GM12891 (cell line): ENCODE measurements around the gene SPATA13.

Source experiments
- DNase-seq: peaks from one replicate; pipeline ENCODE4 v3.0.0; 2011; ENCODE audit warnings: low spot score; ENCODE audit not compliant: insufficient read length
- FAIRE-seq: peaks from 2 replicates; lab custom pipeline; 2011; peaks lifted over from hg19 to GRCh38; lab: Jason Lieb, UNC
- PAX5 ChIP-seq: IDR thresholded peaks from 2 replicates; pipeline ENCODE4 v1.6.1; 2011; ENCODE audit warnings: low read length, moderate library complexity, mild to moderate bottlenecking; ENCODE audit not compliant: insufficient read depth, severe bottlenecking
- POLR2A ChIP-seq: IDR thresholded peaks from 2 replicates; pipeline ENCODE4 v1.6.1; 2011; ENCODE audit warnings: low read depth, low read length, control low read depth
- POLR2AphosphoS5 ChIP-seq: IDR thresholded peaks from 2 replicates; pipeline ENCODE4 v1.6.1; 2011; ENCODE audit warnings: low read depth, low read length, control low read depth
- POU2F2 ChIP-seq: IDR thresholded peaks from 2 replicates; pipeline ENCODE4 v1.6.1; 2011; ENCODE audit warnings: low read depth, mild to moderate bottlenecking, control low read depth, low read length, moderate library complexity
- SPI1 ChIP-seq: IDR thresholded peaks from 2 replicates; pipeline ENCODE4 v1.6.1; 2011; ENCODE audit warnings: low read depth, low read length, control low read depth
- TAF1 ChIP-seq: IDR thresholded peaks from 2 replicates; pipeline ENCODE4 v1.6.1; 2011; ENCODE audit warnings: low read depth, low read length, control low read depth

SPATA13 gene

DNA sequence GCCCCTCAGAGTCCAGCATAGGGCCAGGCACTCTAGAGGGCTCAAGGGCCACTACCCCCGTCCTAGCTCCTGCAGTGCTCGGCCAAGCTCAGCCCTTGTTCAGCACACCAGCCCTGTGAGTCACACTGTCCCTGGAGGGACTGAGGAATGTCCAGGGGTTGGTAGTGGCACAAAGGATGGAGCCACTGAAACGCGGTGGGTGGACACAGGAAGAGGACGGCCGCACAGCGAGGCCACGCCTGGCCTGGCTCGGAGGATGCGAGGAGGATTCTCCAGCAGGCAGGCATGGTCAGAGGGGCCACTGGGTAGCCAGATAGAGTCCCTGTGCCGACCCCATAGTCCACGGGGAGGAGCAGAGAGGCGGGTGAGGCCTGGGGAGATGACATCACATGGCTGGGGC lies 194.6 kb downstream of the SPATA13 start:
- FAIRE-seq (no peak), DNase-seq (no peak)
- no peak for TF ChIP-seq POLR2A
- no peak for TF ChIP-seq TAF1
- no peak for TF ChIP-seq SPI1
- TF ChIP-seq POLR2AphosphoS5 = no peak
- TF ChIP-seq POU2F2 = no peak
- TF ChIP-seq PAX5 = no peak

DNA sequence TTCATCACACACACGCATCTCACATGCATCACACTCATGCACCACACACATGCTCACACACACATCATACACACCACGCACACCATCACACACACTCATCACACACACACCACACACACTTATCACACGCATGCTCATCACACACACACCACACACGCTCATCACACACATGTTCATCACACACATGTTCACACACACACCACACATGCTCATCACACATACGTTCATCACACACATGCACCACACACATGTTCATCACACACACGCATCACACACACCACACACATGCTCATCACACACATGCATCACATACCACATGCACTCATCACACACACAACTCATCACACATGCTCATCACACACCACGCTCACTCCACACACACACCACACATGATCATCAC lies 195.8 kb downstream of the SPATA13 start:
- TF ChIP-seq POLR2AphosphoS5 = no peak
- TF ChIP-seq PAX5 = no peak
- TF ChIP-seq SPI1 = no peak
- no peak for TF ChIP-seq TAF1
- no peak for TF ChIP-seq POLR2A
- no peak for TF ChIP-seq POU2F2
- FAIRE-seq = no peak

More for the DNA sequence above, 195.8 kb downstream of the SPATA13 start:
- DNase-seq = no peak
